RWPE1 (cell line): Measurements from ENCODE around the gene TNNI2.
"Not testable (repeated sequence)": the region's sequence is repeated elsewhere in the genome, so short reads cannot be mapped to it uniquely, and the experiment has no call there.

Source experiments
- CTCF ChIA-PET: fragments of 350-600 bp; sonication (Branson Sonifier 250); formaldehyde crosslinking; extraction: SDS; loops from one replicate; lab custom pipeline; 2021; lab: Yijun Ruan, JAX
- POLR2A ChIA-PET: fragments of 400-600 bp; formaldehyde crosslinking; extraction: SDS; loops from one replicate; lab custom pipeline; 2020; ENCODE audit warnings: antibody characterized with exemption; ENCODE audit not compliant: low non-redundant PET; lab: Yijun Ruan, JAX
- DNase-seq: peaks from one replicate; pipeline ENCODE4 v3.0.0; 2012; ENCODE audit warnings: low spot score
- H3K27ac ChIP-seq: fragments of 450-650 bp; 2 replicates; pipeline ENCODE4 v1.5.1; 2017
- CTCF ChIP-seq: fragments of 450-650 bp; conservative IDR thresholded peaks from 2 replicates; pipeline ENCODE4 v1.5.1; 2017; ENCODE audit warnings: low read depth, mild to moderate bottlenecking

TNNI2 gene

DNA sequence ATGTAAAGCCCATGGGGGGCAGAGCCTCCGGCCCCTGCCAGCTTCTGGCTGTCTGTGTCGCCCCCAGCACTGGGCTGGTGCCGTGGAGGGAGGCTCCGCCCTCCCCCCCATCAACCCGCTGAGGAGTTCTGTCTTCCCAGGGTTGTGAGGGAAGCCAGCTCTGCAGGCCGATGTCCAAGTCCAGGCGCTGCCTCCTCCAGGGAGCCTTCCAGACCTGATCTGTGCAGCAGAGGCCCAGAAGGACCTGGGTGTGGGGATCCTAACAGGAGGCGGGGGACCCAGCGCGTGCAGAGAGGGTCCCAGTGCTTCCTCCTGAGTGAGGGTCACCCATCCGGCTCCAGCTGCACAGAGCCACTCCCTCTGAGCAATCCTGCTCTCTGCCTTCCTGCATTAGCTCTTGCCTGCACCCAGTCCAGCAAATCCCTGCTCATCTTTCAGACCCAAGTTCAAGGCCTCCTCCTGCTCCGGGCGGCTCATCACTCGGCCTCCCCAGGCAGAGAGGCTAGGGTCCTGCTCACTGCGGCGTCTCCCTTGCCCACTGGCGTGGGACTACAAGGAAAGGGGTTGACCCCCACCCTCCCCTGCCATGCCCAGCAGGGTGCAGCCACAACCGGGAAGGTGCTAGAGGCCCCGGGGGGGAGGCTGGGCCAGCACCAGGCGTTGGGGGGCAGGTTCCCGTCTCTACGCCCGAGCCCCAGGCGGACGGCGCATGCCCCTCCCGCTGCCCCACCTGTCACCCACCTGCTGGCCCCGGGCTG lies 36.5 kb downstream of the TNNI2 start:
- TF ChIP-seq CTCF = no peak
- ChIA-PET CTCF (interaction anchor here (0.6 to 3.4 kb wide), 7 partner anchors 25 to 284 kb away, joined by 3 to 27 read pairs (median 5); no protein-coding TSS in a partner anchor), POLR2A (no interaction called here)
- H3K27ac ChIP-seq = peak overlapping the region; percentile 100
- DNase-seq = no peak

GRCh38 chr11:1875851-1876301 lies 37.1 kb downstream of the TNNI2 start:
- ChIA-PET CTCF (interaction anchor here (0.6 to 3.4 kb wide), 9 partner anchors 13 to 283 kb away, joined by 3 to 27 read pairs (median 5); partner anchors contain the start of gene SYT8), POLR2A (interaction anchor here (0.9 kb wide), 1 partner anchor 42 kb away, joined by 3 read pairs; no protein-coding TSS in a partner anchor)
- DNase-seq = not testable (repeated sequence)
- H3K27ac ChIP-seq = peak overlapping the region; percentile 100

GRCh38 chr11:1876361-1877063 lies 37.7 kb downstream of the TNNI2 start:
- CTCF ChIA-PET = interaction anchor here (0.6 to 3.4 kb wide), 20 partner anchors 13 to 423 kb away, joined by 3 to 27 read pairs (median 5); partner anchors contain the start of gene SYT8
- peak; percentile 19 for DNase-seq
- POLR2A ChIA-PET = interaction anchor here (0.6 to 0.9 kb wide), 2 partner anchors 42 to 320 kb away, joined by 3 to 5 read pairs; no protein-coding TSS in a partner anchor
- TF ChIP-seq CTCF = peak; percentile 75
- peak overlapping the region; percentile 100 for H3K27ac ChIP-seq

DNA sequence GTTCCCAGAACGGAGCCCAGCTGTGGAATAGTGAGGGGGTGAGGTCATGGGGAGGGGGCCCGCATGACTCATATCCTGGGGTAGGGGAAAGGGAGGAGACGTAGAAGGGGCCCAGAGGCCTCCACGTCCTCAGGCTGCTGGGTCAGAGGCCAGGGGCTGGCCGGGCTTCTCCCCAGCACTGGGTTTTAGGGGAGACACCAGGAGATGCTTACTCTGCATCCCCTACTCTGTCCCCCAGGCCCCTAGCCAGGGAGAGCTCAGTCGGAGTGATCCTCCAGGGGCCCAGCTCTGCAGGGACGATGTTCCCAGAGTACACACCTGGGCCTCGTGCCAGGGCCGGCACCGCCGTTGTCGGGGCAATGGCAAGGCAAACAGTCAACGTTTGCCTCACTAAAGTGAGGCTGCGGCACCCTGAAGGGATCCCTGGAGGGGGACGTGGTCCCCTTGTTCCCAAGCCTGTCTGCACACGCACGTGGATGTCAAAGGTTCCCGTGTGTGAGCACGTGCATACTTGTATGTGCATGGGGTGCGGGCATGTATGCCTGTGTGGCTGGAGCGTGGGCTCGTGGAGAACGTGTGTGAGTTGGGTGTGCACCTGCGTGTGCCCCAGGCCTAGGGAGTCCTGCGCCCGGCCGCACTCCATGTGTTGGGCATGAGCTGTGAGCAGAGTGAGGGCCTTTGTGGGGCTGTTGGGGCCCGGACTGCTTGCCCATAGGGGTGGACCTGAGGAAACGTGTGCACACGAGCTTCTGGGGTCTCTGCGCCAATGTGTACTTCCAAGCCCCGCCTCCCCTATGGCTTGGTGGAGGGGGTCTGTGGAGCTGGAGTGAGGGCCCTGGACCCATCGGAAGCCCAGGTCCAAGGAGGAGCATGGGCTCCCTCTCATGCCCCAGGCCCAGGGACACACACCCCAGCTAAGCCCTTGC lies 38.7 kb downstream of the TNNI2 start:
- CTCF ChIA-PET = interaction anchor here (0.6 to 3.4 kb wide), 12 partner anchors 41 to 424 kb away, joined by 3 to 27 read pairs (median 4); partner anchors contain the start of gene SYT8
- DNase-seq = peak; percentile 46
- peak overlapping the region; percentile 100 for H3K27ac ChIP-seq
- POLR2A ChIA-PET = interaction anchor here (0.6 kb wide), 1 partner anchor 87 kb away, joined by 3 read pairs; no protein-coding TSS in a partner anchor
- no peak for TF ChIP-seq CTCF

DNA sequence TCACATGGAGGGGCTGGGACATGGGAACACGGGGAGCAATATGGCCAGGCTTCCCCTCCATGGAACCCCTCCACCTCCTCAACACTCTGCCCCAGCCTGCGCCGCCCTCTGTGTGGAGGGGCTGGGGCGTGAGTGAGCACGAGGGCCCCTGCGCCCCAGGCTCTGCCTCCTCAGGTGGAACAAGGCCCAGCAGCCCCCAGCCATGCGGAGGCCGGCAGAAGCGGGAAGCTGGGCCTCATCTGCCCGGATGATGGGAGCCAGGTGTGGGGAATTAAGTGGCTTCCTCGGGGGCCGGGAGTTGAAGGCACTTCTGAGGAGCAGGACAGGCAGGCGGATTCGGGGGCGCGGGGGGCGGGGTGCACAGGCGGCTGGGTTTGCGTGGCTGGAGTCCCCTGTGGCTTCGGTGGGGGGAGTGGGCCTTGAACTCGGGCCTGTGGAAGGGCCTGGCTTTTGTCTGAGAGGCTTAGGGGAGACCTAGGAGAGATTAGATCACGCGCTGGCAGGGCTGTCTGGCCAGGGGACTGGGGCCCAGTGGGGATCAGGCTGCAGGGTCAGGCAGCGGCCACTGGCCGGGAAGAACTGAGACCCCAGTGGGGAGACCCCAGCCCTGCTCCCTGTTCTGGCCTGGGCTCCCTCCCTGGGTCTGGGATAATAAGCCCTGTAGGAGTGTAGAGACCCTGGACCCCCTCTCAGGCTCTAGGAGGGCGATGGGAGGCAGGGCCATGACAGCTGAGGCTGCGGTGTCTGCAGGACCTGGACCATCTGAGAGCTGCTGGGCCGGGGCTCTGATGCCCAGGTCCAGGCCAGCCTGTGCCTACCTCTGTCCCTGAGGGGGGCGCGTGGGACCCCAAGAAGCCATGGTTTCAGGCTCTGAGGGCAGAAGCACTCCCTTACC lies 39.6 kb downstream of the TNNI2 start:
- ChIA-PET CTCF (interaction anchor here (3.4 kb wide), 1 partner anchor 185 kb away, joined by 27 read pairs; no protein-coding TSS in a partner anchor), POLR2A (no interaction called here)
- DNase-seq = no peak
- H3K27ac ChIP-seq = peak overlapping the region; percentile 100
- no peak for TF ChIP-seq CTCF
